ENCODE data around the gene OTUD5. TPM values are rescaled to one million over a fixed set of nuclear protein-coding genes. Genes with fewer than 3 reads are reported as not detected.
A peak's percentile ranks its signal among the peaks of the same experiment; 100 is the strongest.
"Not testable (repeated sequence)": the region's sequence is repeated elsewhere in the genome, so short reads cannot be mapped to it uniquely, and the experiment has no call there.

OTUD5 gene
- total RNA-seq, 1 donor from 2014 or later, result 44.7 TPM

GRCh38 chrX:48983081-48983480 lies 25.7 kb upstream of the OTUD5 start:
- peaks cover 0 to 28% of the 10 kb centered on the region in 2 donors for H3K36me3 ChIP-seq
- intact Hi-C loops (cut with DNase I), result no loop called here
- TF ChIP-seq POLR2A (IDR thresholded peaks at IDR 0.05) (no peak), CTCF (IDR thresholded peaks at IDR 0.05) (no peak), POLR2AphosphoS5 (IDR thresholded peaks at IDR 0.05; ENCODE audit: insufficient read depth in 1 of 2, low read depth in 1 of 2) (no peak)

GRCh38 chrX:48981178-48981577 lies 23.8 kb upstream of the OTUD5 start:
- H3K27me3 ChIP-seq, result no peaks in the 10 kb centered on the region
- no peak overlapping the region for H3K4me3 ChIP-seq
- no peaks in the 10 kb centered on the region for H3K9me3 ChIP-seq
- H3K4me1 ChIP-seq, result no peaks in the 10 kb centered on the region
- peaks cover 0 to 25% of the 10 kb centered on the region in 2 donors for H3K36me3 ChIP-seq
- H3K27ac ChIP-seq, result no peak overlapping the region
- TF ChIP-seq POLR2AphosphoS5 (IDR thresholded peaks at IDR 0.05; ENCODE audit: insufficient read depth in 1 of 2, low read depth in 1 of 2), result no peak
- no peak for TF ChIP-seq CTCF (IDR thresholded peaks at IDR 0.05)
- no peak for TF ChIP-seq POLR2A (IDR thresholded peaks at IDR 0.05)
- intact Hi-C loops (cut with DNase I), result no loop called here
- DNase-seq (ENCODE audit: extremely low spot score in 2 of 2), result no peak

More at GRCh38 chrX:48983081-48983480, 25.7 kb upstream of the OTUD5 start:
- no peak overlapping the region for H3K27ac ChIP-seq
- no peaks in the 10 kb centered on the region for H3K4me1 ChIP-seq
- no peak for DNase-seq (ENCODE audit: extremely low spot score in 2 of 2)
- no peak overlapping the region for H3K4me3 ChIP-seq
- H3K27me3 ChIP-seq, result no peaks in the 10 kb centered on the region
- H3K9me3 ChIP-seq, result no peaks in the 10 kb centered on the region

GRCh38 chrX:48980341-48980740 lies 22.9 kb upstream of the OTUD5 start:
- DNase-seq (ENCODE audit: extremely low spot score in 2 of 2); H3K4me3 ChIP-seq; H3K27me3 ChIP-seq; H3K9me3 ChIP-seq; H3K4me1 ChIP-seq; intact Hi-C loops (cut with DNase I); H3K27ac ChIP-seq: not testable (repeated sequence)
- peaks cover 0 to 23% of the 10 kb centered on the region in 2 donors for H3K36me3 ChIP-seq

GRCh38 chrX:48978226-48978625 lies 20.8 kb upstream of the OTUD5 start:
- Histone ChIP-seq H3K27ac (no peak overlapping the region), H3K27me3 (no peaks in the 10 kb centered on the region), H3K4me3 (no peak overlapping the region), H3K4me1 (no peaks in the 10 kb centered on the region), H3K36me3 (peaks cover 0 to 17% of the 10 kb centered on the region in 2 donors), H3K9me3 (no peaks in the 10 kb centered on the region)
- DNase-seq (ENCODE audit: extremely low spot score in 2 of 2), result peak in 1 of 2 donors; percentile 43
- TF ChIP-seq POLR2AphosphoS5 (IDR thresholded peaks at IDR 0.05; ENCODE audit: insufficient read depth in 1 of 2, low read depth in 1 of 2), result no peak
- no peak for TF ChIP-seq CTCF (IDR thresholded peaks at IDR 0.05)
- no peak for TF ChIP-seq POLR2A (IDR thresholded peaks at IDR 0.05)
- intact Hi-C loops (cut with DNase I), result no loop called here

- no peaks in the 10 kb centered on the region for H3K9me3 ChIP-seq
- no peak for DNase-seq (ENCODE audit: extremely low spot score in 2 of 2)
- TF ChIP-seq POLR2AphosphoS5 (IDR thresholded peaks at IDR 0.05; ENCODE audit: insufficient read depth in 1 of 2, low read depth in 1 of 2) (no peak), POLR2A (IDR thresholded peaks at IDR 0.05) (no peak), CTCF (IDR thresholded peaks at IDR 0.05) (no peak)
- H3K27ac ChIP-seq, result no peak overlapping the region
- intact Hi-C loops (cut with DNase I), result no loop called here
- peaks cover 0 to 2% of the 10 kb centered on the region in 2 donors for H3K36me3 ChIP-seq
- no peaks in the 10 kb centered on the region for H3K27me3 ChIP-seq
- H3K4me1 ChIP-seq, result peaks cover 4% of the 10 kb centered on the region
- no peak overlapping the region for H3K4me3 ChIP-seq
These were observed 18.7 kb upstream of the OTUD5 start for GRCh38 chrX:48976086-48976485.
